CD4-positive, alpha-beta T cell treated with Interferon alpha-2 for 1 hour (primary cell): Measurements from ENCODE around the gene IGFBP6.

Experiments
- DNase-seq, 2 donors: peaks; one replicate each; pipeline ENCODE4 v3.0.0-alpha.2; 2020 to 2022

Gene IGFBP6

GRCh38 chr12:53122961-53123468 is 25.5 kb downstream of the IGFBP6 start:
- no peak for DNase-seq

GRCh38 chr12:53123578-53124351 is 26.3 kb downstream of the IGFBP6 start:
- no peak for DNase-seq

GRCh38 chr12:53124352-53124723 is 26.9 kb downstream of the IGFBP6 start:
- no peak for DNase-seq

- DNase-seq: no peak
These were observed 29.7 kb downstream of the IGFBP6 start for GRCh38 chr12:53127169-53127568.

GRCh38 chr12:53128780-53129569 is 31.5 kb downstream of the IGFBP6 start:
- DNase-seq: no peak

GRCh38 chr12:53131844-53132243 is 34.4 kb downstream of the IGFBP6 start:
- no peak for DNase-seq

- DNase-seq: no peak
These were observed 36.3 kb downstream of the IGFBP6 start for GRCh38 chr12:53133722-53134121.

- DNase-seq: no peak
These were observed 45.9 kb downstream of the IGFBP6 start for GRCh38 chr12:53143355-53143754.

- DNase-seq: no peak
These were observed 48.2 kb downstream of the IGFBP6 start for GRCh38 chr12:53145383-53146260.

- DNase-seq: no peak
These were observed 49.7 kb downstream of the IGFBP6 start for GRCh38 chr12:53147181-53147580.

- DNase-seq: no peak
These were observed 50.2 kb downstream of the IGFBP6 start for GRCh38 chr12:53147653-53148052.

- DNase-seq: no peak
These were observed 53.6 kb downstream of the IGFBP6 start for GRCh38 chr12:53151039-53151438.
